ENCODE measurements around the gene BEST2.

- peak; percentile 72 to 79 for TF ChIP-seq POLR2A (IDR thresholded peaks at IDR 0.05)
- TF ChIP-seq, protein P1, sequence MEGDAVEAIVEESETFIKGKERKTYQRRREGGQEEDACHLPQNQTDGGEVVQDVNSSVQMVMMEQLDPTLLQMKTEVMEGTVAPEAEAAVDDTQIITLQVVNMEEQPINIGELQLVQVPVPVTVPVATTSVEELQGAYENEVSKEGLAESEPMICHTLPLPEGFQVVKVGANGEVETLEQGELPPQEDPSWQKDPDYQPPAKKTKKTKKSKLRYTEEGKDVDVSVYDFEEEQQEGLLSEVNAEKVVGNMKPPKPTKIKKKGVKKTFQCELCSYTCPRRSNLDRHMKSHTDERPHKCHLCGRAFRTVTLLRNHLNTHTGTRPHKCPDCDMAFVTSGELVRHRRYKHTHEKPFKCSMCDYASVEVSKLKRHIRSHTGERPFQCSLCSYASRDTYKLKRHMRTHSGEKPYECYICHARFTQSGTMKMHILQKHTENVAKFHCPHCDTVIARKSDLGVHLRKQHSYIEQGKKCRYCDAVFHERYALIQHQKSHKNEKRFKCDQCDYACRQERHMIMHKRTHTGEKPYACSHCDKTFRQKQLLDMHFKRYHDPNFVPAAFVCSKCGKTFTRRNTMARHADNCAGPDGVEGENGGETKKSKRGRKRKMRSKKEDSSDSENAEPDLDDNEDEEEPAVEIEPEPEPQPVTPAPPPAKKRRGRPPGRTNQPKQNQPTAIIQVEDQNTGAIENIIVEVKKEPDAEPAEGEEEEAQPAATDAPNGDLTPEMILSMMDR (IDR thresholded peaks at IDR 0.05) = peak in 1 of 4 experiments; percentile 30
- peak; percentile 98 for TF ChIP-seq POLR2AphosphoS5 (IDR thresholded peaks at IDR 0.05)
Observed at GRCh38 chr19:12782424-12783290, 31.1 kb downstream of the BEST2 start.
